HepG2 (cell line): ENCODE results near the gene KCNAB3. TPM values are rescaled to one million over a fixed set of nuclear protein-coding genes. Genes with fewer than 3 reads are reported as not detected.

Source experiments
- ADNP ChIP-seq: sonication (generic); formaldehyde crosslinking; IDR thresholded peaks from 2 replicates; pipeline ENCODE4 v1.4.0; 2020; ENCODE audit warnings: missing genetic modification reagents
- GFI1 ChIP-seq: sonication (generic); formaldehyde crosslinking; IDR thresholded peaks from 2 replicates; pipeline ENCODE4 v1.5.0; 2020; ENCODE audit warnings: missing genetic modification reagents, mild to moderate bottlenecking, borderline replicate concordance
- MLXIP ChIP-seq: sonication (generic); formaldehyde crosslinking; IDR thresholded peaks from 2 replicates; pipeline ENCODE4 v1.9.0; 2021; ENCODE audit warnings: missing genetic modification reagents, borderline replicate concordance
- MYPOP ChIP-seq: sonication (generic); formaldehyde crosslinking; IDR thresholded peaks from 2 replicates; pipeline ENCODE4 v1.8.1; 2023; ENCODE audit warnings: mild to moderate bottlenecking, moderate library complexity, missing genetic modification reagents
- POLR2AphosphoS2 ChIP-seq: IDR thresholded peaks from 2 replicates; pipeline ENCODE4 v1.6.1; 2011; ENCODE audit warnings: low read depth, low read length, improper control_type of control experiment
- SIN3B ChIP-seq: fragments of 150-350 bp; IDR thresholded peaks from 2 replicates; pipeline ENCODE4 v1.6.1; 2014; ENCODE audit warnings: low read length
- SP5 ChIP-seq: IDR thresholded peaks from 2 replicates; pipeline ENCODE4 v1.6.1; 2016; ENCODE audit warnings: low read depth, borderline replicate concordance
- SUZ12 ChIP-seq: fragments of 150-350 bp; IDR thresholded peaks from 2 replicates; pipeline ENCODE4 v1.6.1; 2014; ENCODE audit warnings: low read depth, low read length
- TOPORS ChIP-seq: sonication (generic); formaldehyde crosslinking; IDR thresholded peaks from 2 replicates; pipeline ENCODE4 v1.8.0; 2023; ENCODE audit warnings: mild to moderate bottlenecking, missing genetic modification reagents
- UBTF ChIP-seq: sonication (generic); formaldehyde crosslinking; IDR thresholded peaks from 2 replicates; pipeline ENCODE4 v1.4.0; 2020; ENCODE audit warnings: mild to moderate bottlenecking, missing genetic modification reagents
- WIZ ChIP-seq: sonication (generic); formaldehyde crosslinking; IDR thresholded peaks from 2 replicates; pipeline ENCODE4 v1.5.1; 2020; ENCODE audit warnings: mild to moderate bottlenecking, missing genetic modification reagents
- ZBTB4 ChIP-seq: sonication (generic); formaldehyde crosslinking; IDR thresholded peaks from 2 replicates; pipeline ENCODE4 v1.4.0; 2020; ENCODE audit warnings: missing genetic modification reagents, mild to moderate bottlenecking, borderline replicate concordance
- ZNF18 ChIP-seq: sonication (generic); formaldehyde crosslinking; IDR thresholded peaks from 2 replicates; pipeline ENCODE4 v1.8.0; 2022; ENCODE audit warnings: mild to moderate bottlenecking, missing genetic modification reagents; ENCODE audit not compliant: insufficient replicate concordance
- ZNF260 ChIP-seq: sonication (generic); formaldehyde crosslinking; IDR thresholded peaks from 2 replicates; pipeline ENCODE4 v1.4.0; 2020; ENCODE audit warnings: missing genetic modification reagents, low read depth, mild to moderate bottlenecking, borderline replicate concordance
- ZNF460 ChIP-seq: sonication (generic); formaldehyde crosslinking; IDR thresholded peaks from 2 replicates; pipeline ENCODE4 v1.5.1; 2020; ENCODE audit warnings: missing genetic modification reagents, mild to moderate bottlenecking, borderline replicate concordance
- ZNF501 ChIP-seq: sonication (generic); formaldehyde crosslinking; IDR thresholded peaks from 2 replicates; pipeline ENCODE4 v1.5.1; 2020; ENCODE audit warnings: mild to moderate bottlenecking, moderate library complexity, missing genetic modification reagents
- ZNF775 ChIP-seq: sonication (generic); formaldehyde crosslinking; IDR thresholded peaks from 2 replicates; pipeline ENCODE4 v1.4.0; 2020; ENCODE audit warnings: missing genetic modification reagents, mild to moderate bottlenecking, moderate library complexity, borderline replicate concordance
- polyA plus RNA-seq, 8 experiments: library from polyadenylated mRNA; depleted of rRNA in 3 of 8; stranded (reverse) in 7 of 8; unstranded in 1 of 8; fragments of >200 nt; fragmentation: Illumina TruSeq in 4 of 8; extraction: Trizol in 4 of 8; gene quantifications; 2 replicates each; pipeline versions ENCODE4 v1.2.1 to v1.2.3, GENCODE V29; 2011 to 2016; ENCODE audit warnings: low read depth in 4 of 8, missing spikeins in 1 of 8, mixed read lengths in 1 of 8; ENCODE audit not compliant: insufficient read depth in 1 of 8
- total RNA-seq, 5 experiments: library from RNA; depleted of rRNA; stranded (reverse); fragments of >200 nt; fragmentation: Illumina TruSeq; extraction: Trizol; gene quantifications; 2 replicates each; pipeline ENCODE4 v1.2.3, GENCODE V29; 2016; ENCODE audit warnings: low read depth in 1 of 5

Gene KCNAB3
- total and polyA plus RNA-seq, 2 of the 13 experiments (the other 11 are each of a cell fraction or from before 2014, with no cell fraction given) = 0.29 to 0.88 TPM

- TF ChIP-seq MLXIP (CRISPR knock-in tag) (no peak), MYPOP (CRISPR knock-in tag) (peak; percentile 28; the same call in 1 of the 2 replicates), SUZ12 (no peak), WIZ (no peak), ZNF260 (no peak), ZNF18 (CRISPR knock-in tag) (peak; percentile 69), UBTF (peak; percentile 34), TOPORS (CRISPR knock-in tag) (no peak), GFI1 (CRISPR knock-in tag) (no peak), ZNF501 (CRISPR knock-in tag) (peak; percentile 45; the same call in 1 of the 2 replicates), ZNF460 (no peak), SIN3B (no peak), ZBTB4 (CRISPR knock-in tag) (no peak), POLR2AphosphoS2 (no peak), ADNP (no peak), ZNF775 (CRISPR knock-in tag) (0 out of 2 replicates have a peak, but pooled peaks have one; percentile 63), SP5 (CRISPR knock-in tag) (peak; percentile 67; the same call in 1 of the 2 replicates)
These were observed 2.2 kb upstream of the KCNAB3 start, which contains the start of the genes CNTROB and TRAPPC1 (continued) for GRCh38 chr17:7931709-7932482.
